Thyroid gland (tissue), 4 donors: Measurements from ENCODE around the gene PHLPP1.

Experiments used
- POLR2A ChIP-seq, 2 donors: fragments of 450-650 bp; IDR thresholded peaks; one replicate each; pipeline ENCODE4 v1.6.1; 2017; ENCODE audit warnings: antibody characterized with exemption in 2 of 2, mild to moderate bottlenecking in 2 of 2, moderate library complexity in 1 of 2
- TF ChIP-seq, protein P1 (sequence below), 6 experiments: fragments of 200-600 bp in 3 of 6; fragments of 450-650 bp in 3 of 6; sonication (generic) in 3 of 6; IDR thresholded peaks; one replicate each; pipeline ENCODE4 v1.5.1; 2016 to 2019; ENCODE audit warnings: antibody characterized with exemption in 6 of 6, mild to moderate bottlenecking in 2 of 6, inconsistent platforms in 1 of 6, moderate library complexity in 1 of 6

DNA sequence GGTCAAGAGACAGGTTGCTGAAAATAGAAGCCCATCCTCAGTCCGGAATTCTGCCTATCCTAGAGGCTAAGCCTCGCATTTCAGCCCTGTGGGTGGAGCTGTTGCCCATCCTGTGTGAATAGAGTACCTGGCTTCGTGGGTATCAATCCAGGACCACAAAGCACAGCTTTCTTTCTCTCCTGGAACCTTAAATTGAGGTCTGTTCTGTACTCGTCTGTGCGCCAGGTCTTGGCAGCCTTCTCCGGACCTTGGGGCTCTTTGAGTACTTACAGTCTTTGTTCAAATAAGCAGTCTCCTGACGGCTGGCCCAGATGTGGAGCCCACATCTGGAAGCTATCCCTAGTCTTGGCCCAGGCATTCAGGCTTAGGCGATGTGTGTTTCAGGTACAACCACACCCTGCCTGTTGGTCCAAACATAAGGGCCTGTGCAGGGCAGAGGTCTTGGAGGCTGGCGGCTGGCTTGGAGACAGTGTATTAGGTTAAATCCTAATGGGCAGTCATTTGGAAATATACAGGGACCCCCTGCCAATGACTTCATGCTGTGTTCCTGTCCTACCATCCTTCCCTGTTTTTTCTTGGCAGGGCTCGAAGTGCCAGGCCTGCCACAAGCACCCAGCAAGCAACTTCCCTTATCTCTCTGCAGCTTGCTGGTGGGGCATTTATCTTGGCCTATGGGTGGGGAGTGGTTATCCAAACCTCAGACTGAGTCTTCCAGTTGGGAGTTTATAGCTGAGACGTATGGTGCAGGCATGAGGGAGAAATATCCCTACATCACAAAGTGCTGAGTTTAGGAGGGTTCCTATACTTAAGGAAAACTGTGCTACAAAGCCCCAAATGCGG lies 310.1 kb downstream of the PHLPP1 start:
- no peak for TF ChIP-seq POLR2A (IDR thresholded peaks at IDR 0.05)
- TF ChIP-seq, protein P1, sequence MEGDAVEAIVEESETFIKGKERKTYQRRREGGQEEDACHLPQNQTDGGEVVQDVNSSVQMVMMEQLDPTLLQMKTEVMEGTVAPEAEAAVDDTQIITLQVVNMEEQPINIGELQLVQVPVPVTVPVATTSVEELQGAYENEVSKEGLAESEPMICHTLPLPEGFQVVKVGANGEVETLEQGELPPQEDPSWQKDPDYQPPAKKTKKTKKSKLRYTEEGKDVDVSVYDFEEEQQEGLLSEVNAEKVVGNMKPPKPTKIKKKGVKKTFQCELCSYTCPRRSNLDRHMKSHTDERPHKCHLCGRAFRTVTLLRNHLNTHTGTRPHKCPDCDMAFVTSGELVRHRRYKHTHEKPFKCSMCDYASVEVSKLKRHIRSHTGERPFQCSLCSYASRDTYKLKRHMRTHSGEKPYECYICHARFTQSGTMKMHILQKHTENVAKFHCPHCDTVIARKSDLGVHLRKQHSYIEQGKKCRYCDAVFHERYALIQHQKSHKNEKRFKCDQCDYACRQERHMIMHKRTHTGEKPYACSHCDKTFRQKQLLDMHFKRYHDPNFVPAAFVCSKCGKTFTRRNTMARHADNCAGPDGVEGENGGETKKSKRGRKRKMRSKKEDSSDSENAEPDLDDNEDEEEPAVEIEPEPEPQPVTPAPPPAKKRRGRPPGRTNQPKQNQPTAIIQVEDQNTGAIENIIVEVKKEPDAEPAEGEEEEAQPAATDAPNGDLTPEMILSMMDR (IDR thresholded peaks at IDR 0.05): peak in 3 of 6 experiments; percentile 20 to 42 (median 33)
